ENCODE data around the gene C6orf136.

- TF ChIP-seq POLR2A (IDR thresholded peaks at IDR 0.05) (peak; percentile 100), CTCF (IDR thresholded peaks at IDR 0.05) (peak in 1 of 5 experiments; percentile 18), EP300 (IDR thresholded peaks at IDR 0.05) (peak in 1 of 2 donors; percentile 100)
These were observed 29.9 kb upstream of the C6orf136 start, which contains the start of gene PPP1R10 for GRCh38 chr6:30616811-30617564.

Measured in tibial nerve (tissue), 4 donors.